GM12872 (cell line): Measurements from ENCODE around the gene SAPCD2.

ENCODE experiments used
- TF ChIP-seq, protein P1 (sequence below): IDR thresholded peaks from 3 replicates; pipeline ENCODE4 v1.5.1; 2011; ENCODE audit warnings: low read depth, mild to moderate bottlenecking, low read length, moderate library complexity; ENCODE audit not compliant: insufficient read depth

The SAPCD2 gene

DNA sequence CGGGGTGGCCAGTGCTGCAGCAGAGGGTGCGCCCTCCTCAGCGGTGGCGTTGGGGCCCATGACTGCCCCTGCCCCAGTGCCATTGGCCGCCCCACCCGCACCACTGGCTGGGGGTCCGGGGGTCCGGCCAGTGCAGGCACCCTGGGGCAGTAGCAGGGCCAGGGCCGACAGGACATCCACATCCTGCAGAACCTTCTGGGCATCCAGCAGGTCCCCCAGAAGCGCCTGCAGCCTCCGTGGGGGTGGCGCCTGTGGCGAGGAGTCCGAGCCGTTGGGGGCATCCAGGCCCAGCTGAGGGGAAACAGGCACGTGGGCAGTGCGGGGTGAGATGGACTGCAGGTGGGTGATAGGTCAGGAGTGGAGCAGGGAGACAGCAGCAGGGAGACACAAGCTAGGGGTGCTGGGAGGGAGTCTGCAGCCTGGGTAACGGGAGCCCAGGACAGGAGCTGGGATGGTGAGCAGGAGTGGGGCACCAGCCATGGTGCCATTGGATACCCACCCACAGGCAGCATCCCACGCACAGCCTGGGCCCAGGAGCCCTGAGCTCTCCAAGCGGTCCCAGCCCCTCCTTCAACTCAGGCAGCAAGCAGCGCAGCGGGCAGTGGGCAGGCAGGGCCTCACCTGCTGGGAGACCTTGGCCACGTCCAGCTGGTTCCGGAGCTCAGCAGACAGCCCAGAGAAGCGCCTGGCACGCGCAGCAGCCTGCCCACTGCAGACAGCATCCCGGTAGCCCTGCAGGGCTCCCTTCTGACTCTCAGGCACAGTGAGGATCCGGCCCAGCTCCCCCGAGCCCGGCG lies 49.4 kb downstream of the SAPCD2 start:
- TF ChIP-seq, protein P1, sequence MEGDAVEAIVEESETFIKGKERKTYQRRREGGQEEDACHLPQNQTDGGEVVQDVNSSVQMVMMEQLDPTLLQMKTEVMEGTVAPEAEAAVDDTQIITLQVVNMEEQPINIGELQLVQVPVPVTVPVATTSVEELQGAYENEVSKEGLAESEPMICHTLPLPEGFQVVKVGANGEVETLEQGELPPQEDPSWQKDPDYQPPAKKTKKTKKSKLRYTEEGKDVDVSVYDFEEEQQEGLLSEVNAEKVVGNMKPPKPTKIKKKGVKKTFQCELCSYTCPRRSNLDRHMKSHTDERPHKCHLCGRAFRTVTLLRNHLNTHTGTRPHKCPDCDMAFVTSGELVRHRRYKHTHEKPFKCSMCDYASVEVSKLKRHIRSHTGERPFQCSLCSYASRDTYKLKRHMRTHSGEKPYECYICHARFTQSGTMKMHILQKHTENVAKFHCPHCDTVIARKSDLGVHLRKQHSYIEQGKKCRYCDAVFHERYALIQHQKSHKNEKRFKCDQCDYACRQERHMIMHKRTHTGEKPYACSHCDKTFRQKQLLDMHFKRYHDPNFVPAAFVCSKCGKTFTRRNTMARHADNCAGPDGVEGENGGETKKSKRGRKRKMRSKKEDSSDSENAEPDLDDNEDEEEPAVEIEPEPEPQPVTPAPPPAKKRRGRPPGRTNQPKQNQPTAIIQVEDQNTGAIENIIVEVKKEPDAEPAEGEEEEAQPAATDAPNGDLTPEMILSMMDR: no peak

DNA sequence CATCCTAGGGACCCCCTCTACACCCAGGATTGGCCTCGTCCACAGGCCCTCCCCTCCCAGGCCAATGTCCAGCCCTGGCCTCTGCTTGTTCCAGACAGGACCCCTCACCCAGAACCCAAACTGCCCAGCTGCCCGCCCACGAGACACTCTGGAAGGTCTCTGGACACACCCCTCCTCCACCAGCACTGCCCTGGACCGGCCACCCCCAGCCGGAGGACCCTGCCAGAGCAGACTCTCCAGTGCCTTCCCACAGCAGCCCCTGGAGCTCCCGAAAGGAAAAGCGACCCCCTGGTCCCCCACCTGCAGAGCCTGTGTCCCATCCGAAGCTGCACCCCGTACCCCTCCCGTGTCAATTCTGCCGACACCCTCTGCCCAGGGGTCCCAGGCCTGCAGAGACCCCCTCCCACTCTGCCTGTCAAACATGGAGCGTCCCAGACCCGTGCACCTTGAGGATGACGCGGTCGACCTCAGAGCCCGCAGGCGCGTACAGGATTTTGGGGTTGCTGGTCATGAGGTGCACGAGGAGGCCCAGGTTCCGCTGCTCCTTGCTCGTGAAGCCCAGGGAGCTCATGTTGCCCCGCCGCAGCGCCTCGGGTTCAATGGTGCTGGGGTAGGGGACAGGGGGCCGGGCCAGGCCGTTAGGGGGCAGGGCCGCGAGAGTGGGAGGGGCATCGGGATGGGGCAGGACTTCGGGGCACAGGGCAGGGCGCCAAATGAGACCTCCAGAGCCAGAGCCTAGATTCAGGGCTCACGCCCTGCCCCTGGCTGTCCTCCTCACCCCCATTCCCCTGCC lies 50.3 kb downstream of the SAPCD2 start:
- TF ChIP-seq, protein P1: no peak

DNA sequence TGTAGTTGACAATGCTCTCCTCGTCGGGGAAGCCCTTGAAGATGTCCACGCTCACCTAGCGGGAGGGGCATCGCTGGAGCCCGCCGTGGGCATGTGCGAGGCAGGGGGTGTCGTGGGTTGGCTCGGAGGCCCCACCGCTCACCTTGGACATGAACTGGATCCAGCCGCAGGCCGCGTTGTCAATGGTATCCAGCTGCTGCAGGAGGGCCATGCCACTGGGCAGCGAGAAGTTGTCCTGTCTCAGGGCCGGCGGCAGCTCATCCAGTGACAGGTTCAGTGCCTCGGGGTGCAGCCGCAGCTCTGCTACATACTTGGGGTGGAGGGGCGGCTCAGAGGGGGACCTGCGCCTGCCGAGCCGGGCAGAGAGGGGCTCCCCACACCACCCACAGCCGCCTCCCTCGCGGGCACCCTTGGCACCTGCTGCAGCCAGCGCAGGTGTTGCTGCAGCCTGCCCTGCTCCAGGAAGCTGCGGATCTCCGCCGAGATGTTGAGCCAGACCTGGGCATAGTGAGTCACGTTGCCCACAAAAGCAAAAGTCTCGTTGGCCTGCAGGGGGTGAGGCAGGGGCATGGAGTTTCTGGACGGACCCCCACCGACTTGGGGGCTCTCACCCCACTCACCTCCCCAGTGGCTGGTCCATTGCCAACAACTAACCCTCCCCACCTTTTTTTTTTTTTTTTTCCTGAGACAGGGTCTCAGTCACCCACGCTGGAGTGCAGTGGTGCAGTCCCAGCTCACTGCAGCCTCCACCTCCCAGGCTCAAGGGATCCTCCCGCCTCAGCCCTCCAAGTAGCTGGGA lies 51.4 kb downstream of the SAPCD2 start:
- TF ChIP-seq, protein P1: no peak

DNA sequence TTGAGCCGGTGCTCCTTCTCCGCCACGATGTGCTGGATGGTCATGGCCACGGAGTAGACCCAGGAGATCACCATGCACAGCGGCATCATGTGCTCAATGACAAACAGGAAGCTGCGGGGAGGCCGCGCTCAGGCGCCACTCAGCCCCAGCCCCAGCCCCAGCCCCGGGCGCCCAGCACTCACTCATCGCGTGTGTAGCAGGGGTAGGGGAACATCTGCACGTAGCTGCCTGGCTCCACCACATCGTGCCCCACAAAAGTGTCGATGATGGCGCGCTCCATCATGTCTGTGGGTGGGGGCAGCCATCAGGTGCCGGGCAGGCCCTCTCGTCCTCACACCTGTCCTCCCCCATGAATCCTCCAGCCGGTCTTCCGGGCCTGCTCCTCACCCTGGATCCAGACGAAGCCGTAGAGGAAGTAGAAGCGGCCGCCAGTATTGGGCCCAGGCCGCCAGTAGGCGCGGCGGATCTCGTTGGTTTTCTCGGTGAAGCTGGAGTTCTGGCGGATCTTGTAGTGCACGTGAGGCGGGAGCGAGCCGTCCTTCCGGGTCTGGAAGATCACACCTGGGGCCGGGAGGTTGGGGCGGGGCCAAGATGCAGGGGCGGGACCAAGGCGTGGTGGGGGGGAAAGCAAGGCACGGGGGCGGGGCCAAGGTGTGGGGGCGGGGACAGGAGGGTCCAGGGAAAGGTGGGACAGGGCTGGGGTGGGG lies 52.4 kb downstream of the SAPCD2 start:
- TF ChIP-seq, protein P1: no peak

DNA sequence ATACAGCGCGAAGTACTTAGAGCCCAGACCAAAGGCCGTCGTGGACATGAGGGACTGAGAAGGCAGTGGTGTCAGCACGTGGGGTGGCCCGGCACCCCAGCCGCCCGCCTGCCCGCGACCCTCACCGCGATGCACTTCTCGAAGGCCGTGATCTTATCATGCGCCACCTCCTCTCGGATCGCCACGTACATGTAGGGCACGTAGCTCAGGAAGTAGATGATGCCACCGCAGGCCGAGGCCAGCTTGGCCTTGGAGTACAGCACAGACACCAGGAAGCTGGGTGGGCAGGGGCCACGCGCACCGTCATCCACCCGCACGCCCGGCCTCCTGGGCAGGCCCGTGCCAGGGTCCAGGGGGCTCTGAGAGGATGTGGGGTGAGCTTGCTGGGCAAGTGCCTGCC lies 53.3 kb downstream of the SAPCD2 start:
- TF ChIP-seq, protein P1: no peak

DNA sequence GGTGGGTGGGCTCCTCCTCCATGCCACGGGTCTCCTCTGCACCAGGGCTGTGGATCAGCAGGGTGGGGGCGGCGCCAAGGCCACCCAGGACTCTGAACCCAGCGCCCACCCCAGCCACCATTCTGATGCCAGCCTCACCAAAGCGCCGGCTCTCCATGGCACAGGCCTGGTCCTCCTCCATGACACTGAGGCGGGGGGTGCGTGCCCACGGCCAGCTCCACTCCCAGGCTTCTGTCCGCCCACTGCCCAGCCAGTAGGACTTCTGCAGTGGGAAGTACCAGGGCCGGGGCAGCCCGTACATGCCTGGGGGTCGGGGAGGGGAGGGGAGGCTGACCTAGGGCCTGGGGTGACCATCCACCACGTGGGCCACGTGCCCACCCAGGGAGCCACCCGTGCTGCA lies 53.9 kb downstream of the SAPCD2 start:
- TF ChIP-seq, protein P1: no peak
